Dorsolateral prefrontal cortex (tissue), 118 donors: ENCODE data around the gene ANKS4B. TPM values are rescaled to one million over a fixed set of nuclear protein-coding genes. Genes with fewer than 3 reads are reported as not detected.

Experiments used
- total RNA-seq, 120 experiments: library from RNA; stranded (reverse); gene quantifications; one replicate each; pipeline versions ENCODE4 v1.2.3 to v1.2.4, GENCODE V29; 2022

Gene ANKS4B
- total RNA-seq, 120 experiments from 2014 or later, result 0.07 to 0.32 (median 0.14) TPM; not detected in 99

Other genes starting within 250 kb of the ANKS4B start
- 1 to 10 TPM in 4 of 120 experiments, under 1 TPM in 62, not detected in 54; 0.03 to 2.0 (median 0.33) TPM for gene DNAH3, start 82.9 kb upstream of the ANKS4B start, total RNA-seq
- 10 to 100 TPM in 5 of 120 experiments, 1 to 10 TPM in 115; 1.5 to 14.0 (median 5.4) TPM for gene LDAF1, start 75.0 kb upstream of the ANKS4B start, total RNA-seq
- gene ZP2, start 22.1 kb upstream of the ANKS4B start, total RNA-seq, result under 1 TPM in 1 of 120 experiments, not detected in 119; 0.42 TPM
- gene CRYM, start 44.6 kb downstream of the ANKS4B start, total RNA-seq, result 100 to 1,000 TPM in 73 of 120 experiments, 10 to 100 TPM in 47; 22.3 to 219 (median 111) TPM